GM12878 (cell line): ENCODE results near the gene AGAP1. TPM values are rescaled to one million over a fixed set of nuclear protein-coding genes. Genes with fewer than 3 reads are reported as not detected.

Experiments
- ATAC-seq: fragments of 200-7000 bp; cut with Tn5 transposase; 3 replicates; pipeline ENCODE4 v1.9.1; 2020; ENCODE audit warnings: mild to moderate bottlenecking, moderate library complexity
- BruUV-seq: library from RNA; stranded (reverse); fragments of 400-500 nt; replicated peaks from 2 replicates; lab custom pipeline; 2021; lab: Mats Ljungman, UMichigan
- CTCF ChIA-PET: fragments of 300-600 bp; sonication (Branson Sonifier 250); formaldehyde crosslinking; extraction: SDS; loops from one replicate; lab custom pipeline; 2021; ENCODE audit warnings: inconsistent platforms; lab: Yijun Ruan, JAX
- POLR2A ChIA-PET: fragments of 350-600 bp; formaldehyde crosslinking; extraction: SDS; loops from one replicate; lab custom pipeline; 2021; ENCODE audit warnings: inconsistent platforms; lab: Charles Lee
- RAD21 ChIA-PET: fragments of 300-600 bp; sonication (Branson Sonifier 250); formaldehyde crosslinking; loops from one replicate; lab custom pipeline; 2023; ENCODE audit warnings: antibody characterized with exemption; ENCODE audit not compliant: unreplicated experiment; lab: Charles Lee
- SMC1A ChIA-PET: fragments of 300-600 bp; sonication (Branson Sonifier 250); formaldehyde crosslinking; loops from one replicate; lab custom pipeline; 2023; ENCODE audit not compliant: unreplicated experiment, uncharacterized antibody; lab: Charles Lee
- DNase-seq: peaks from one replicate; pipeline ENCODE4 v3.0.0-alpha.2; 2011; ENCODE audit warnings: low read depth, low spot score
- FAIRE-seq: peaks from 3 replicates; lab custom pipeline; 2011; peaks lifted over from hg19 to GRCh38; lab: Jason Lieb, UNC
- H2AFZ ChIP-seq: 2 replicates; pipeline ENCODE4 v1.6.0; 2011; ENCODE audit warnings: low read depth, low read length, control low read depth; ENCODE audit not compliant: control insufficient read depth
- H3K27ac ChIP-seq: 2 replicates; pipeline ENCODE4 v1.5.1; 2011; ENCODE audit warnings: control low read depth; ENCODE audit not compliant: control insufficient read depth, insufficient read depth
- H3K27me3 ChIP-seq, 2 experiments: replicated peaks in 1 of 2; 2 replicates each; pipeline versions ENCODE4 v1.6.0 to v1.6.1; 2011; ENCODE audit warnings: low read length in 1 of 2; ENCODE audit not compliant: control insufficient read depth in 2 of 2, insufficient read depth in 2 of 2
- H3K36me3 ChIP-seq, 2 experiments: 2 replicates each; pipeline ENCODE4 v1.5.1; 2011; ENCODE audit warnings: low read length in 1 of 2; ENCODE audit not compliant: control insufficient read depth in 2 of 2, insufficient read depth in 2 of 2
- H3K4me1 ChIP-seq: 2 replicates; pipeline ENCODE4 v1.6.1; 2011; ENCODE audit warnings: mild to moderate bottlenecking, low read length, moderate library complexity, mixed read lengths; ENCODE audit not compliant: control insufficient read depth, insufficient read depth
- H3K4me2 ChIP-seq: 2 replicates; pipeline ENCODE4 v1.6.0; 2011; ENCODE audit warnings: control low read depth; ENCODE audit not compliant: control insufficient read depth, insufficient read depth
- H3K4me3 ChIP-seq: fragments of 200-600 bp; sonication (generic); 2 replicates; pipeline ENCODE4 v1.5.1; 2016
- H3K79me2 ChIP-seq: 2 replicates; pipeline ENCODE4 v1.6.0; 2011; ENCODE audit warnings: low read length; ENCODE audit not compliant: control insufficient read depth, insufficient read depth
- H3K9ac ChIP-seq: 2 replicates; pipeline ENCODE4 v1.8.0; 2011; ENCODE audit warnings: low read length, control low read depth, mixed read lengths; ENCODE audit not compliant: control insufficient read depth, insufficient read depth
- H3K9me3 ChIP-seq: replicated peaks from 3 replicates; pipeline ENCODE4 v1.5.1; 2011; ENCODE audit warnings: mild to moderate bottlenecking, low read length; ENCODE audit not compliant: control insufficient read depth, insufficient read depth
- H4K20me1 ChIP-seq: 2 replicates; pipeline ENCODE4 v1.6.0; 2011; ENCODE audit not compliant: control insufficient read depth, insufficient read depth
- ATF3 ChIP-seq: IDR thresholded peaks from 2 replicates; pipeline ENCODE4 v1.6.1; 2011; ENCODE audit warnings: low read depth, mild to moderate bottlenecking, low read length, moderate library complexity, borderline replicate concordance; ENCODE audit errors: extremely low read depth
- CEBPB ChIP-seq, 2 experiments: fragments of 150-350 bp in 1 of 2; IDR thresholded peaks; 2 replicates each; pipeline ENCODE4 v1.6.1; 2012 to 2014; ENCODE audit warnings: low read depth in 2 of 2, low read length in 2 of 2, borderline replicate concordance in 1 of 2, inconsistent platforms in 1 of 2
- DPF2 ChIP-seq: fragments of 450-650 bp; IDR thresholded peaks from 2 replicates; pipeline ENCODE4 v1.6.1; 2017; ENCODE audit warnings: mild to moderate bottlenecking
- E2F4 ChIP-seq: IDR thresholded peaks from 2 replicates; pipeline ENCODE4 v1.6.1; 2012; ENCODE audit warnings: low read depth, low read length, improper control_type of control experiment
- HSF1 ChIP-seq: fragments of 150-350 bp; IDR thresholded peaks from 2 replicates; pipeline ENCODE4 v1.6.1; 2014; ENCODE audit warnings: mild to moderate bottlenecking, low read depth, low read length
- IKZF2 ChIP-seq, 2 experiments: fragments of 450-650 bp; IDR thresholded peaks; 2 replicates each; pipeline ENCODE4 v1.6.1; 2017; ENCODE audit warnings: mild to moderate bottlenecking in 2 of 2, moderate library complexity in 2 of 2
- MEF2A ChIP-seq: IDR thresholded peaks from 2 replicates; pipeline ENCODE4 v1.6.1; 2011; ENCODE audit warnings: low read depth, mild to moderate bottlenecking, low read length, moderate library complexity; ENCODE audit not compliant: insufficient read depth
- MYC ChIP-seq: IDR thresholded peaks from 2 replicates; pipeline ENCODE4 v1.6.1; 2011; ENCODE audit warnings: mild to moderate bottlenecking, low read length, moderate library complexity, inconsistent platforms; ENCODE audit not compliant: insufficient read depth, insufficient replicate concordance, insufficient read length, severe bottlenecking
- NBN ChIP-seq: fragments of 450-650 bp; IDR thresholded peaks from 2 replicates; pipeline ENCODE4 v1.6.1; 2016
- PAX8 ChIP-seq: fragments of 450-650 bp; IDR thresholded peaks from 2 replicates; pipeline ENCODE4 v1.6.1; 2017; ENCODE audit warnings: mild to moderate bottlenecking, moderate library complexity
- RAD51 ChIP-seq: fragments of 450-650 bp; IDR thresholded peaks from 2 replicates; pipeline ENCODE4 v1.6.1; 2016; ENCODE audit warnings: moderate library complexity, mild to moderate bottlenecking, inconsistent platforms
- SIX5 ChIP-seq: IDR thresholded peaks from 2 replicates; pipeline ENCODE4 v1.6.1; 2011; ENCODE audit warnings: mild to moderate bottlenecking, low read depth, low read length, moderate library complexity; ENCODE audit not compliant: severe bottlenecking
- SMAD1 ChIP-seq: fragments of 450-650 bp; IDR thresholded peaks from 2 replicates; pipeline ENCODE4 v1.6.1; 2018; ENCODE audit warnings: mild to moderate bottlenecking, low read depth; ENCODE audit not compliant: partially characterized antibody
- SMC3 ChIP-seq: IDR thresholded peaks from 2 replicates; pipeline ENCODE4 v1.6.1; 2011; ENCODE audit warnings: low read length, improper control_type of control experiment, borderline replicate concordance
- SPI1 ChIP-seq: IDR thresholded peaks from 2 replicates; pipeline ENCODE4 v1.6.1; 2011; ENCODE audit warnings: low read depth, mild to moderate bottlenecking, low read length, moderate library complexity, borderline replicate concordance; ENCODE audit not compliant: insufficient read depth
- SREBF2 ChIP-seq: IDR thresholded peaks from 2 replicates; pipeline ENCODE4 v1.6.1; 2012; ENCODE audit warnings: mild to moderate bottlenecking, low read length
- TCF3 ChIP-seq: IDR thresholded peaks from 2 replicates; pipeline ENCODE4 v1.6.1; 2012; ENCODE audit warnings: low read depth, mild to moderate bottlenecking, low read length, borderline replicate concordance; ENCODE audit not compliant: insufficient read depth
- TCF7 ChIP-seq: IDR thresholded peaks from 2 replicates; pipeline ENCODE4 v1.6.1; 2014; ENCODE audit warnings: antibody characterized with exemption, borderline replicate concordance
- WGBS: methylation state at CpG from one replicate; pipeline ENCODE4 v1.1.6; 2016; ENCODE audit warnings: low lambda C conversion rate; ENCODE audit not compliant: insufficient replicate concordance, insufficient coverage; ENCODE audit errors: missing lambda C conversion rate; 5-methylcytosine and 5-hydroxymethylcytosine counted together
- in situ Hi-C: fragments of 300-500 bp; cut with MboI; formaldehyde crosslinking; loops from 9 replicates; pipeline ENCODE4 v1.14.3; 2018; ENCODE audit warnings: mixed read lengths
- intact Hi-C: fragments of 100-400 bp; cut with micrococcal nuclease; formaldehyde crosslinking; loops from one replicate; pipeline ENCODE4 v1.14.2; 2022; ENCODE audit not compliant: unreplicated experiment
- polyA plus RNA-seq, 11 experiments: library from polyadenylated mRNA; depleted of rRNA in 4 of 11; unstranded in 6 of 11; stranded (reverse) in 5 of 11; fragments of >200 nt; fragmentation: Nextera tagmentation in 4 of 11; fragmentation: Illumina TruSeq in 1 of 11; extraction: Ambion mirVana in 4 of 11; extraction: Trizol in 1 of 11; gene quantifications; 1 replicate in 1 of 11; 2 replicates in 10 of 11; pipeline versions ENCODE4 v1.2.1 to v1.2.3, GENCODE V29; 2011 to 2016; ENCODE audit warnings: inconsistent platforms in 2 of 11, missing spikeins in 2 of 11, low read depth in 1 of 11
- total RNA-seq, 4 experiments: library from RNA; depleted of rRNA in 3 of 4; stranded (reverse); fragments of >200 nt in 3 of 4; fragmentation: Illumina TruSeq in 1 of 4; extraction: Trizol in 1 of 4; gene quantifications; 2 replicates each; pipeline versions ENCODE4 v1.2.1 to v1.2.3, GENCODE V29; 2013 to 2021

AGAP1 gene
- total and polyA plus RNA-seq, 10 of the 15 experiments (the other 5 are each of a cell fraction or from before 2014, with no cell fraction given) = 0.05 to 0.15 (median 0.06) TPM; not detected in 7

GRCh38 chr2:236016496-236016895 lies 522.7 kb downstream of the AGAP1 start (continued):
- TF ChIP-seq MYC (no peak), DPF2 (no peak), MEF2A (no peak)

GRCh38 chr2:236017446-236017845 lies 523.6 kb downstream of the AGAP1 start:
- TF ChIP-seq HSF1 (no peak), E2F4 (no peak), SREBF2 (no peak), PAX8 (no peak), SMAD1 (no peak), SIX5 (no peak), RAD51 (no peak), IKZF2 (IDR thresholded peaks at IDR 0.05) (no peak), ATF3 (no peak), CEBPB (IDR thresholded peaks at IDR 0.05; ENCODE audit: borderline replicate concordance in 1 of 2, low read depth in 2 of 2, low read length in 2 of 2) (no peak), TCF3 (no peak), NBN (no peak), TCF7 (no peak), SPI1 (no peak), MEF2A (no peak), SMC3 (no peak)
- no peaks in the 10 kb centered on the region for H3K79me2 ChIP-seq
- no peak overlapping the region for H3K4me3 ChIP-seq
- CTCF ChIA-PET = no interaction called here
- no peaks in the 10 kb centered on the region for H3K36me3 ChIP-seq
- no peaks in the 10 kb centered on the region for H3K4me1 ChIP-seq
- H3K4me2 ChIP-seq = no peak overlapping the region
- ATAC-seq (no peak), DNase-seq (no peak), FAIRE-seq (no peak)
- no peaks in the 10 kb centered on the region for H4K20me1 ChIP-seq
- H3K27me3 ChIP-seq = no peaks in the 10 kb centered on the region; a peak in 1 of 4 replicates
- RAD21 ChIA-PET = no interaction called here
- no peak overlapping the region for H3K27ac ChIP-seq
- no peak overlapping the region for H2AFZ ChIP-seq
- in situ Hi-C loops = no loop called here
- intact Hi-C loops = no loop called here
- POLR2A ChIA-PET = no interaction called here
- H3K9me3 ChIP-seq = no peaks in the 10 kb centered on the region
- no TSS peak for BruUV-seq
- WGBS = 33% methylated on average over 3 of the region's 3 CpGs
- SMC1A ChIA-PET = no interaction called here
- H3K9ac ChIP-seq = no peak overlapping the region
